Left kidney (tissue), 8 donors: ENCODE data around the gene PPP1R3E. TPM values are rescaled to one million over a fixed set of nuclear protein-coding genes. Genes with fewer than 3 reads are reported as not detected.
"Not testable (repeated sequence)": the region's sequence is repeated elsewhere in the genome, so short reads cannot be mapped to it uniquely, and the experiment has no call there.

Source experiments
- DNase-seq: peaks from one replicate; pipeline ENCODE4 v3.0.0-alpha.2; 2013
- long read RNA-seq, 8 donors: transcript quantifications; one replicate each; lab custom pipeline, GENCODE V29; 2026
- polyA plus RNA-seq: library from polyadenylated mRNA; unstranded; fragments of 120-200 nt; gene quantifications from one replicate; pipeline ENCODE4 v1.2.1, GENCODE V29; 2013; ENCODE audit not compliant: insufficient read length

The PPP1R3E gene
- polyA plus RNA-seq = 42.5 TPM
- long read RNA-seq, donor 1, partial matches to known transcripts = 306 of 576 reads
- long read RNA-seq, donor 1, other reads (novel, unspliced or antisense) = 269 of 576 reads
- long read RNA-seq, donor 2, partial matches to known transcripts = 531 of 541 reads
- long read RNA-seq, donor 2, other reads (novel, unspliced or antisense) = 10 of 541 reads
- long read RNA-seq, donor 3, partial matches to known transcripts = 0 of 2 reads
- long read RNA-seq, donor 3, other reads (novel, unspliced or antisense) = 0 of 2 reads
- long read RNA-seq, donor 4, partial matches to known transcripts = 0 of 1 reads
- long read RNA-seq, donor 4, other reads (novel, unspliced or antisense) = 0 of 1 reads
- long read RNA-seq, donor 5 = 0 reads
- long read RNA-seq, donor 6 = 0 reads
- long read RNA-seq, donor 7, partial matches to known transcripts = 0 of 2 reads
- long read RNA-seq, donor 7, other reads (novel, unspliced or antisense) = 0 of 2 reads
- long read RNA-seq, donor 8 = 0 reads

GRCh38 chr14:23302290-23303225, at the start of gene PPP1R3E:
Gene PPP1R3E (minus strand): TSS chr14:23302859. CDS start chr14:23302576, 283 bp downstream.
- peak; percentile 46 for DNase-seq

- peak; percentile 21 for DNase-seq
These were observed 49.2 kb upstream of the PPP1R3E start for GRCh38 chr14:23351681-23352505.

- DNase-seq = no peak
These were observed 46.6 kb upstream of the PPP1R3E start for GRCh38 chr14:23349156-23349845.

GRCh38 chr14:23348297-23348655, 45.6 kb upstream of the PPP1R3E start:
- no peak for DNase-seq

GRCh38 chr14:23347406-23348296, 45.0 kb upstream of the PPP1R3E start:
- no peak for DNase-seq

- no peak for DNase-seq
These were observed 44.2 kb upstream of the PPP1R3E start for GRCh38 chr14:23346693-23347405.

GRCh38 chr14:23345987-23346692, 43.5 kb upstream of the PPP1R3E start:
- DNase-seq = no peak

- DNase-seq = no peak
These were observed 41.8 kb upstream of the PPP1R3E start for GRCh38 chr14:23344481-23344880.

- DNase-seq = no peak
These were observed 37.0 kb upstream of the PPP1R3E start for GRCh38 chr14:23339506-23340268.

- no peak for DNase-seq
These were observed 33.0 kb upstream of the PPP1R3E start for GRCh38 chr14:23335623-23336022.

- peak; percentile 80 for DNase-seq
These were observed 25.5 kb upstream of the PPP1R3E start for GRCh38 chr14:23327947-23328744.

GRCh38 chr14:23326491-23327332, 24.1 kb upstream of the PPP1R3E start:
- no peak for DNase-seq

- not testable (repeated sequence) for DNase-seq
These were observed 23.1 kb upstream of the PPP1R3E start for GRCh38 chr14:23325746-23326145.

- no peak for DNase-seq
These were observed 22.3 kb upstream of the PPP1R3E start for GRCh38 chr14:23324993-23325392.

GRCh38 chr14:23324455-23324846, 21.8 kb upstream of the PPP1R3E start:
- no peak for DNase-seq

GRCh38 chr14:23323838-23324454, 21.3 kb upstream of the PPP1R3E start:
- no peak for DNase-seq
